ACC112 (cell line): ENCODE results near the gene BNIP3.
"Not testable (repeated sequence)": the region's sequence is repeated elsewhere in the genome, so short reads cannot be mapped to it uniquely, and the experiment has no call there.

Experiments
- H2AFZ ChIP-seq: fragments of 200-600 bp; sonication (generic); one replicate; pipeline ENCODE4 v1.6.0; 2017; ENCODE audit warnings: antibody characterized with exemption, low read length; ENCODE audit not compliant: unreplicated experiment
- H3K27ac ChIP-seq: fragments of 200-600 bp; sonication (generic); 2 replicates; pipeline ENCODE4 v1.5.1; 2014; ENCODE audit warnings: low read depth, mild to moderate bottlenecking, antibody characterized with exemption, low read length, moderate library complexity
- H3K27me3 ChIP-seq: fragments of 200-600 bp; sonication (generic); 2 replicates; pipeline ENCODE4 v1.6.1; 2014; ENCODE audit warnings: mild to moderate bottlenecking, antibody characterized with exemption, low read length, moderate library complexity, mixed read lengths; ENCODE audit not compliant: insufficient read depth
- H3K36me3 ChIP-seq: fragments of 200-600 bp; sonication (generic); 2 replicates; pipeline ENCODE4 v1.6.1; 2016; ENCODE audit warnings: mild to moderate bottlenecking, antibody characterized with exemption, low read length, moderate library complexity, mixed read lengths; ENCODE audit not compliant: insufficient read depth
- H3K4me1 ChIP-seq: fragments of 200-600 bp; sonication (generic); one replicate; pipeline ENCODE4 v1.6.1; 2016; ENCODE audit warnings: low read length, mixed read lengths; ENCODE audit not compliant: insufficient read depth, unreplicated experiment, control insufficient read depth
- H3K4me3 ChIP-seq: fragments of 200-600 bp; sonication (generic); 2 replicates; pipeline ENCODE4 v1.5.1; 2014; ENCODE audit warnings: mild to moderate bottlenecking, low read depth, low read length
- H3K79me2 ChIP-seq: fragments of 200-600 bp; sonication (generic); one replicate; pipeline ENCODE4 v1.6.0; 2016; ENCODE audit warnings: low read length; ENCODE audit not compliant: control insufficient read depth, unreplicated experiment, insufficient read depth

The BNIP3 gene

GRCh38 chr10:131964298-131964697, 17.4 kb downstream of the BNIP3 start:
- H3K4me1 ChIP-seq: no peaks in the 10 kb centered on the region
- no peak overlapping the region for H2AFZ ChIP-seq
- no peaks in the 10 kb centered on the region for H3K27me3 ChIP-seq
- H3K27ac ChIP-seq: no peak overlapping the region
- no peak overlapping the region for H3K4me3 ChIP-seq
- peaks cover 6% of the 10 kb centered on the region for H3K79me2 ChIP-seq
- peaks cover 24% of the 10 kb centered on the region for H3K36me3 ChIP-seq

DNA sequence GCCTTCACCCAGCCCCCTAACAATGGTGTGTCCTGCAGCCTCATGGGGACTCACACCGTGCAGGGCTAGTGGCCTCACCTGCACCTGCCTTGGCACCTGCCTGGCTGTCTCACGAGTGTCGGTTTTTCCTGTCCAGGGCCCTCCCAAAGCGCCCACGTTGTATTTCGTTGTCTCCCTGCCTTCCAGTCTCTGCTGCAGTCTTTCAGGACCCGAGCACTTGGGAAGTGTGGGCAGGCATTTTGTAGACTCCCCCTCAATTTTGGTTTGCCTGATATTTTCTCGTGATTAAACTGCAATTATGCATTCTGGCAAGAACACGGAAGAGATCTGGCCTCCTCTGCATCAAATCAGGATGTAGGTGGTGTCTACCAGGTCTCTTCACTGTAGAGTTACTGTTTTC, 17.9 kb downstream of the BNIP3 start:
- Histone ChIP-seq H3K36me3 (peaks cover 24% of the 10 kb centered on the region), H3K27ac (no peak overlapping the region), H2AFZ (no peak overlapping the region)

GRCh38 chr10:131963350-131963749, 18.4 kb downstream of the BNIP3 start:
- Histone ChIP-seq H3K4me3 (no peak overlapping the region), H3K36me3 (peaks cover 23% of the 10 kb centered on the region), H3K27me3 (no peaks in the 10 kb centered on the region), H2AFZ (no peak overlapping the region), H3K27ac (no peak overlapping the region), H3K4me1 (no peaks in the 10 kb centered on the region), H3K79me2 (no peaks in the 10 kb centered on the region)

More for the DNA sequence above, 17.9 kb downstream of the BNIP3 start:
- Histone ChIP-seq H3K27me3 (no peaks in the 10 kb centered on the region), H3K4me3 (no peak overlapping the region), H3K79me2 (peaks cover under 1% of the 10 kb centered on the region), H3K4me1 (no peaks in the 10 kb centered on the region)

DNA sequence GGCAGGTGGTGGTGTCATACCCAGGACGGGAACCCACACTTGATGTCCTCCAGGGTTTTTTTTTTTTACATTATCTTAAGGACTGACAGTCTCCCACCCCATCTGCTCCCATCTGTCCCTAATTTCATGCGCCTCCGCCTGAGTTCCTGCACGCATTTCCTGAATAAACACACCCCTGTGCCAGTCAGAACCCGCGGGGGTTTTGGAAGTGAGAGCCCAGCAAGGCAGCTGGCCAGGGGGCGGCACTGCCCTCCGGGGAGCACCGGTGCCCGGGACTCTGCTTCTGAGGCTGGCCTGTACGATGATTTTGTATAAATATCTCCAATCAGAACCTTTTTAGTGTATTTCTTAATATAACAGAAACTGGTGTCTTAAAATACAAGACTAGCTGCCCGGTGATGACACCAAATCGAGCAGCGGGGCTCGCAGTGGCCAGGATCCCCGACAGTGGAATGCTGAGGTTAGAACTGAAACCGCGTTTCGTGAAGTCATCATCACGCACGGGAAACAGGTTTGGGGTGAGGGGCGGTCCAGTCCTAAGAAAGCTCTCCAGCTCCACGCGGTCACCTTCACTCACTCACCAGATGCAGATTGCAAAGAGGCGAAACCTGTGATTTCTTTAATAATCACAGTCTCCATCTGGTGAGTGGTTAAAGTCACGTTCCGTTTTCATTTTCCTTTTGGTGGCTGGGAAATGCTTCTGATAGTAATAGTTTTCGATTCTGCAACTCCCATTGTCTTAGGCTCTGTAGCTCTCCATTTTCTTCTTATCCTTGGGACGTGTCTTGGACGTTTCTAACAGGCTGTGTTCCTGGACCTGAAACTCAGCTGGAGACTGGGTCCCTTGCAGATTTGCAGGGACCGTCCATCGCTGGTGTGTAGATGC, 19.7 kb downstream of the BNIP3 start:
- Histone ChIP-seq H3K27ac (no peak overlapping the region), H3K4me1 (no peaks in the 10 kb centered on the region), H3K79me2 (no peaks in the 10 kb centered on the region), H2AFZ (no peak overlapping the region), H3K36me3 (peaks cover 12% of the 10 kb centered on the region), H3K27me3 (no peaks in the 10 kb centered on the region), H3K4me3 (no peak overlapping the region)

- no peaks in the 10 kb centered on the region for H3K79me2 ChIP-seq
- peaks cover 5% of the 10 kb centered on the region for H3K36me3 ChIP-seq
- no peaks in the 10 kb centered on the region for H3K4me1 ChIP-seq
- H3K27me3 ChIP-seq: no peaks in the 10 kb centered on the region
- no peak overlapping the region for H3K27ac ChIP-seq
- no peak overlapping the region for H3K4me3 ChIP-seq
- no peak overlapping the region for H2AFZ ChIP-seq
These were observed 20.5 kb downstream of the BNIP3 start for GRCh38 chr10:131961047-131961776.

DNA sequence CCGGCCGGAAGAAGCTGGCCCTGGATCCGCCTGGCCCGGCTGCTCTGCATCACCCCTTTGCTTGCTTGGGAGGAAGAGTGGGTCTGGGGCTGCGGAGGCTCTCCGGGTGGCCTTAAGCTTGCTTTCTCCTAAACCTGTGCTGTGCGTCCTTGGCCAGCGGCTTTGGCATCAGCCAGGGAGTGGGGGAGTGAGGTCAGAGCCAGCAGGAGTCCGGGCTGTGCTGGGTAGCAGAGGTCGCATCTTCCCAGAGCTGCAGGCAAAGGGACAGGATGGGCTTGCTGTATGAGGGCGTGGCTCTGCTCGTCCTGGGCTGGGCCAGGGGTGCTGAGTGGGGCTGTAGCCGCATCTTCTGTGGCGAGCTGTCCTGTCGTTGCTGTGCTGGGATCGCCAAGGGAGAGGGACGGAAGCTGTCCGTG, 21.1 kb downstream of the BNIP3 start:
- no peak overlapping the region for H3K4me3 ChIP-seq
- no peak overlapping the region for H2AFZ ChIP-seq
- H3K27me3 ChIP-seq: no peaks in the 10 kb centered on the region
- no peaks in the 10 kb centered on the region for H3K36me3 ChIP-seq
- H3K4me1 ChIP-seq: no peaks in the 10 kb centered on the region
- no peaks in the 10 kb centered on the region for H3K79me2 ChIP-seq
- H3K27ac ChIP-seq: no peak overlapping the region

DNA sequence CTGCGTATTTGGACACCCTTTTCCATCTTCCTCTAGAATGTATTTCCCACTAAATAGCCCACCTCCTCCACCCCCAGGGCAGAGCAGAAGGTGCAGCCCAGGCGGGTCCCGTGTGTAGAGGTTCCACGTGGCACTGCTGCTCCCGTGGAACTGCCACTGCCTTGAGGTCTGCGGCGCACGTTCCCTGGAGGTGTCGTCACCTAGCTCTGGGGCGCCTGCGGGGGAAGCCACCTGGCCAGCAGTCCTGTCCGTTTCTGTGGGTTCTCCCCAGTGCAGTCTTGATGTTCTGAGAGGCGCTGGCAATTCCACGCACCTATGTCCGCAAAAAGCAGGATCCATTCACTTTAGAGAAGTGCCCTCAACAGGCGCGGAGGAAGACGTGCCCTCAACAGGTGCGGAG, 21.9 kb downstream of the BNIP3 start:
- H3K4me1 ChIP-seq: no peaks in the 10 kb centered on the region
- H3K27ac ChIP-seq: no peak overlapping the region
- no peaks in the 10 kb centered on the region for H3K79me2 ChIP-seq
- H3K27me3 ChIP-seq: no peaks in the 10 kb centered on the region
- H3K36me3 ChIP-seq: no peaks in the 10 kb centered on the region
- no peak overlapping the region for H3K4me3 ChIP-seq
- H2AFZ ChIP-seq: no peak overlapping the region

- no peak overlapping the region for H3K27ac ChIP-seq
- no peaks in the 10 kb centered on the region for H3K79me2 ChIP-seq
- peaks cover 10% of the 10 kb centered on the region for H3K36me3 ChIP-seq
- H3K4me1 ChIP-seq: no peaks in the 10 kb centered on the region
- H2AFZ ChIP-seq: no peak overlapping the region
- H3K4me3 ChIP-seq: no peak overlapping the region
- no peaks in the 10 kb centered on the region for H3K27me3 ChIP-seq
These were observed 26.0 kb downstream of the BNIP3 start for GRCh38 chr10:131955591-131956340.

DNA sequence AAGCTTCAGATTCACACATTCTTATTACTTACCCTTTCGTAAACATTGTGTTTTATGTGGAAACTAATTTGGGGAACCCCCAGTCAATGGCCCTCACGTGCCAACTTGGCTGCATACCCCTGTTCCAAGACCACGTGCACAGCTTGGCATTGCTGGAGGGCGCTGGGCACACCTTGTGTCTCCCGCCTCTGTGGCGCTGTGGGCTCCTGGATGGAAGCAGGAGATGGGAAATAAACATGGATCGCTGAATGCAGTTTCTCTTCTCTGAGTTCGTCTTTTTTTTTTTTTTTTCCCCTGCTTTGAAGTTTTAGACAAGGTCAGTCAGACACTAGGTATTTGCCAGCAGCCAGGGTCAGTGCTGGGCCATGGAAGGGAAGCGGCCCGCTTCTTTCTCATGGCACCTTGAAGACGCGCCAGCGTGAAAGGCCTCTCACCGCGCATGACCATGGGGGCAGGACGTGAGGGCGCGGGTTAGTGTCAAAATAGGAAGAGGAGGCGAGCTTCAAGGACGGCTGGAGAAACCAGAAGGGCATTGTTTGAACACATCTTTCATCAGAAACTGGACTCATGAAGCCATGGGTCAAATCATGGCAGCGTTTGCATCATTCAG, 27.3 kb downstream of the BNIP3 start:
- H3K4me3 ChIP-seq: no peak overlapping the region
- no peak overlapping the region for H2AFZ ChIP-seq
- H3K4me1 ChIP-seq: no peaks in the 10 kb centered on the region
- H3K27ac ChIP-seq: no peak overlapping the region
- no peaks in the 10 kb centered on the region for H3K27me3 ChIP-seq
- no peaks in the 10 kb centered on the region for H3K79me2 ChIP-seq
- peaks cover 11% of the 10 kb centered on the region for H3K36me3 ChIP-seq

DNA sequence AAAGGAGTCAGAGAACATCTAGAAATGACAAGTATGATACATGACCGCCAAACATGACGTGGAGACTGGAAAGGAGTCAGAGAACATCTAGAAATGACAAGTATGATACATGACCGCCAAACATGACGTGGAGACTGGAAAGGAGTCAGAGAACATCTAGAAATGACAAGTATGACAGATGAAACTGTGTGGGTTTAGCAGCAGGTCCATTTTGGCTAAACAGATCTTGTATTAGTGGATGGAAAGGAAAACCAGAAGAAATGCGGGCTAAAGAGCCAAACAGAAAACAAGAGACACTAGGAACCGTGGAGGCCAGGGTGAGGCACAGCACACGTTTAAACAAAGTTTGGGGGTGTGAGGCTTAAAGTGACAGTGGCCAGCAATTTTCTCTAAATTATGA, 31.8 kb downstream of the BNIP3 start:
- not testable (repeated sequence) for H3K27ac ChIP-seq, H3K27me3 ChIP-seq

More for the DNA sequence above, 31.8 kb downstream of the BNIP3 start:
- not testable (repeated sequence) for H3K4me3 ChIP-seq, H2AFZ ChIP-seq, H3K79me2 ChIP-seq
- Histone ChIP-seq H3K36me3 (peaks cover 34% of the 10 kb centered on the region), H3K4me1 (peaks cover 39% of the 10 kb centered on the region)
